Panc1 (cell line): Measurements from ENCODE around the gene PCMTD2. TPM values are rescaled to one million over a fixed set of nuclear protein-coding genes. Genes with fewer than 3 reads are reported as not detected.
A peak's percentile ranks its signal among the peaks of the same experiment; 100 is the strongest.

Experiments used
- ATAC-seq: fragments of 200-7000 bp; cut with Tn5 transposase; 2 replicates; pipeline ENCODE4 v1.9.1; 2020; ENCODE audit warnings: mild to moderate bottlenecking, moderate library complexity
- BruUV-seq: library from RNA; stranded (reverse); fragments of 400-500 nt; replicated peaks from 2 replicates; lab custom pipeline; 2021; lab: Mats Ljungman, UMichigan
- CTCF ChIA-PET: fragments of 300-600 bp; sonication (Branson Sonifier 250); formaldehyde crosslinking; loops from one replicate; lab custom pipeline; 2022; ENCODE audit warnings: antibody characterized with exemption; lab: Charles Lee
- POLR2A ChIA-PET: fragments of 300-600 bp; sonication (Branson Sonifier 250); formaldehyde crosslinking; loops from one replicate; lab custom pipeline; 2022; ENCODE audit warnings: antibody characterized with exemption; lab: Charles Lee
- DNase-seq: peaks from one replicate; pipeline ENCODE4 v3.0.0-alpha.2; 2010; ENCODE audit warnings: low read depth, low spot score
- H3K27ac ChIP-seq: 2 replicates; pipeline ENCODE4 v1.5.1; 2011; ENCODE audit warnings: mild to moderate bottlenecking, low read length, inconsistent platforms
- H3K27me3 ChIP-seq: fragments of 200-500 bp; sonication (Bioruptor generic); 2 replicates; pipeline ENCODE4 v1.6.0; 2014; ENCODE audit warnings: low read length, inconsistent platforms; ENCODE audit not compliant: control insufficient read depth, insufficient read depth
- H3K36me3 ChIP-seq: fragments of 200-500 bp; sonication (Bioruptor generic); 2 replicates; pipeline ENCODE4 v1.5.1; 2014; ENCODE audit warnings: inconsistent platforms, mild to moderate bottlenecking, low read length, moderate library complexity; ENCODE audit not compliant: control insufficient read depth, insufficient read depth
- H3K4me1 ChIP-seq: 2 replicates; pipeline ENCODE4 v1.5.1; 2011; ENCODE audit warnings: inconsistent platforms, mild to moderate bottlenecking, low read length, moderate library complexity; ENCODE audit not compliant: control insufficient read depth, insufficient read depth
- H3K4me3 ChIP-seq, 2 experiments: 2 replicates each; pipeline ENCODE4 v1.5.1; 2011 to 2012; ENCODE audit warnings: low read depth in 2 of 2, low read length in 2 of 2, mild to moderate bottlenecking in 2 of 2, inconsistent platforms in 1 of 2, moderate library complexity in 1 of 2
- H3K9me3 ChIP-seq: fragments of 200-500 bp; sonication (Bioruptor generic); 2 replicates; pipeline ENCODE4 v1.5.1; 2014; ENCODE audit warnings: low read depth, mild to moderate bottlenecking, inconsistent platforms, low read length, moderate library complexity; ENCODE audit not compliant: control insufficient read depth, insufficient read depth
- POLR2AphosphoS5 ChIP-seq: IDR thresholded peaks from 2 replicates; pipeline ENCODE4 v1.6.1; 2012; ENCODE audit warnings: mild to moderate bottlenecking, low read depth, low read length, moderate library complexity
- SIN3A ChIP-seq: IDR thresholded peaks from 2 replicates; pipeline ENCODE4 v1.6.1; 2012; ENCODE audit warnings: low read depth, mild to moderate bottlenecking, low read length, moderate library complexity, borderline replicate concordance; ENCODE audit not compliant: insufficient read depth
- TCF7L2 ChIP-seq: IDR thresholded peaks from 2 replicates; pipeline ENCODE4 v1.6.1; 2011; ENCODE audit warnings: mild to moderate bottlenecking, low read depth, low read length, inconsistent platforms
- in situ Hi-C: cut with HindIII; loops from 2 replicates; pipeline ENCODE4 v1.10.0; 2016; ENCODE audit warnings: low sequenced_read_pairs, low pct_unique_long_range_greater_than_20kb
- intact Hi-C: fragments of 100-400 bp; cut with micrococcal nuclease; formaldehyde crosslinking; loops from one replicate; pipeline ENCODE4 v1.10.0; 2022; ENCODE audit not compliant: unreplicated experiment
- total RNA-seq: library from RNA; stranded (reverse); gene quantifications from one replicate; pipeline ENCODE4 v1.2.1, GENCODE V29; 2021; ENCODE audit not compliant: unreplicated experiment
- TF ChIP-seq, protein P1 (sequence below), 2 experiments: IDR thresholded peaks; 2 replicates each; pipeline ENCODE4 v1.6.1; 2011 to 2012; ENCODE audit warnings: low read depth in 2 of 2, control low read depth in 1 of 2, low read length in 1 of 2, mild to moderate bottlenecking in 1 of 2, moderate library complexity in 1 of 2; ENCODE audit not compliant: insufficient read depth in 1 of 2
- TF ChIP-seq, protein P2 (sequence below): fragments of 450-650 bp; IDR thresholded peaks from 2 replicates; pipeline ENCODE4 v1.5.1; 2017; ENCODE audit warnings: mild to moderate bottlenecking

Gene PCMTD2
- total RNA-seq, 1 experiment from 2014 or later = 35.0 TPM

DNA sequence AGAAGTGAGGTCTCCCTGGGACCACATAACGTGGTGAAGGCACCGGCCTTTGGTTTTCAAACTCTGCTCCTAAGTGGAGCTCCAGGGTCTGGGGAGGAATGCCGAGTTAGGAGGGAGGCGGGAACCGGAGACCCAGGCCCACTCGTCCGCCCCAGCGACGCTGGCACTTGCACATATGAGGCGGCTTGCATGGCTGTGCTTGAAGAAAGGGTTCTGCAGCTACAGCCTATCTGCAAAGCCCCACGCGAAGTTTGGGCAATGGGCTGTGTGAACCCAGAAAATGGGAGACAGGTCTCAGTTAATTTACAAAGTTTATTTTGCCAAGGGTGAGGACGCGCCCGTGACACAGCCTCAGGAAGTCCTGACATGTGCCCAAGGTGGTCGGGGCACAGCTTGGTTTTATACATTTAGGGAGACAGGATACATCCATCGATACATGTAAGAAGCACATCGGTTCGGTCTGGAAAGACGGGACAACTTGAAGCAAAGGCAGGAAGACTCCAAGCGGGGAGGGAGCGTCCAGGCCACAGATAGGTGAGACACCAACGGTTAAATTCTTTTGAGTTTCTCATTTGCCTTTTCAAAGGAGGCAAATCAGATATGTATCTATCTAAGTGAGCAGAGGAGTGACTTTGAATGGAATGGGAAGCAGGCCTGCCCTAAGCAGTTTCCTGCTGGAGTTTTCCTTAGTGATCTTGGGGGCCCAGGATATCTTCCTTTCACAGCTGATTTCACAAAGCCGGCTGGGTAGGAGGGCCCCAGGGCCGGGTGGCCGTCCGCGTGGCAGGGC, 782 bp upstream of the PCMTD2 start:
- peaks cover 3% of the 10 kb centered on the region; the same call in 1 of the 2 replicates for H3K36me3 ChIP-seq
- H3K4me3 ChIP-seq = peak overlapping the region; percentile 65 to 86
- ChIA-PET CTCF (no interaction called here), POLR2A (no interaction called here)
- BruUV-seq = no TSS peak
- intact Hi-C loops (no loop called here), in situ Hi-C loops (no loop called here)
- peaks cover 11% of the 10 kb centered on the region for H3K4me1 ChIP-seq
- peak overlapping the region; percentile 88 for H3K27ac ChIP-seq
- DNase-seq (no peak), ATAC-seq (peak; percentile 34)
- no peaks in the 10 kb centered on the region for H3K9me3 ChIP-seq
- H3K27me3 ChIP-seq = peaks cover 8% of the 10 kb centered on the region; the same call in 1 of the 2 replicates
- TF ChIP-seq, protein P1, sequence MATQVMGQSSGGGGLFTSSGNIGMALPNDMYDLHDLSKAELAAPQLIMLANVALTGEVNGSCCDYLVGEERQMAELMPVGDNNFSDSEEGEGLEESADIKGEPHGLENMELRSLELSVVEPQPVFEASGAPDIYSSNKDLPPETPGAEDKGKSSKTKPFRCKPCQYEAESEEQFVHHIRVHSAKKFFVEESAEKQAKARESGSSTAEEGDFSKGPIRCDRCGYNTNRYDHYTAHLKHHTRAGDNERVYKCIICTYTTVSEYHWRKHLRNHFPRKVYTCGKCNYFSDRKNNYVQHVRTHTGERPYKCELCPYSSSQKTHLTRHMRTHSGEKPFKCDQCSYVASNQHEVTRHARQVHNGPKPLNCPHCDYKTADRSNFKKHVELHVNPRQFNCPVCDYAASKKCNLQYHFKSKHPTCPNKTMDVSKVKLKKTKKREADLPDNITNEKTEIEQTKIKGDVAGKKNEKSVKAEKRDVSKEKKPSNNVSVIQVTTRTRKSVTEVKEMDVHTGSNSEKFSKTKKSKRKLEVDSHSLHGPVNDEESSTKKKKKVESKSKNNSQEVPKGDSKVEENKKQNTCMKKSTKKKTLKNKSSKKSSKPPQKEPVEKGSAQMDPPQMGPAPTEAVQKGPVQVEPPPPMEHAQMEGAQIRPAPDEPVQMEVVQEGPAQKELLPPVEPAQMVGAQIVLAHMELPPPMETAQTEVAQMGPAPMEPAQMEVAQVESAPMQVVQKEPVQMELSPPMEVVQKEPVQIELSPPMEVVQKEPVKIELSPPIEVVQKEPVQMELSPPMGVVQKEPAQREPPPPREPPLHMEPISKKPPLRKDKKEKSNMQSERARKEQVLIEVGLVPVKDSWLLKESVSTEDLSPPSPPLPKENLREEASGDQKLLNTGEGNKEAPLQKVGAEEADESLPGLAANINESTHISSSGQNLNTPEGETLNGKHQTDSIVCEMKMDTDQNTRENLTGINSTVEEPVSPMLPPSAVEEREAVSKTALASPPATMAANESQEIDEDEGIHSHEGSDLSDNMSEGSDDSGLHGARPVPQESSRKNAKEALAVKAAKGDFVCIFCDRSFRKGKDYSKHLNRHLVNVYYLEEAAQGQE (IDR thresholded peaks at IDR 0.05; ENCODE audit: insufficient read depth in 1 of 2, low read depth in 2 of 2, low read length in 1 of 2) = no peak
- TF ChIP-seq TCF7L2 (no peak), POLR2AphosphoS5 (no peak), SIN3A (no peak)
- TF ChIP-seq, protein P2, sequence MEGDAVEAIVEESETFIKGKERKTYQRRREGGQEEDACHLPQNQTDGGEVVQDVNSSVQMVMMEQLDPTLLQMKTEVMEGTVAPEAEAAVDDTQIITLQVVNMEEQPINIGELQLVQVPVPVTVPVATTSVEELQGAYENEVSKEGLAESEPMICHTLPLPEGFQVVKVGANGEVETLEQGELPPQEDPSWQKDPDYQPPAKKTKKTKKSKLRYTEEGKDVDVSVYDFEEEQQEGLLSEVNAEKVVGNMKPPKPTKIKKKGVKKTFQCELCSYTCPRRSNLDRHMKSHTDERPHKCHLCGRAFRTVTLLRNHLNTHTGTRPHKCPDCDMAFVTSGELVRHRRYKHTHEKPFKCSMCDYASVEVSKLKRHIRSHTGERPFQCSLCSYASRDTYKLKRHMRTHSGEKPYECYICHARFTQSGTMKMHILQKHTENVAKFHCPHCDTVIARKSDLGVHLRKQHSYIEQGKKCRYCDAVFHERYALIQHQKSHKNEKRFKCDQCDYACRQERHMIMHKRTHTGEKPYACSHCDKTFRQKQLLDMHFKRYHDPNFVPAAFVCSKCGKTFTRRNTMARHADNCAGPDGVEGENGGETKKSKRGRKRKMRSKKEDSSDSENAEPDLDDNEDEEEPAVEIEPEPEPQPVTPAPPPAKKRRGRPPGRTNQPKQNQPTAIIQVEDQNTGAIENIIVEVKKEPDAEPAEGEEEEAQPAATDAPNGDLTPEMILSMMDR = no peak

DNA sequence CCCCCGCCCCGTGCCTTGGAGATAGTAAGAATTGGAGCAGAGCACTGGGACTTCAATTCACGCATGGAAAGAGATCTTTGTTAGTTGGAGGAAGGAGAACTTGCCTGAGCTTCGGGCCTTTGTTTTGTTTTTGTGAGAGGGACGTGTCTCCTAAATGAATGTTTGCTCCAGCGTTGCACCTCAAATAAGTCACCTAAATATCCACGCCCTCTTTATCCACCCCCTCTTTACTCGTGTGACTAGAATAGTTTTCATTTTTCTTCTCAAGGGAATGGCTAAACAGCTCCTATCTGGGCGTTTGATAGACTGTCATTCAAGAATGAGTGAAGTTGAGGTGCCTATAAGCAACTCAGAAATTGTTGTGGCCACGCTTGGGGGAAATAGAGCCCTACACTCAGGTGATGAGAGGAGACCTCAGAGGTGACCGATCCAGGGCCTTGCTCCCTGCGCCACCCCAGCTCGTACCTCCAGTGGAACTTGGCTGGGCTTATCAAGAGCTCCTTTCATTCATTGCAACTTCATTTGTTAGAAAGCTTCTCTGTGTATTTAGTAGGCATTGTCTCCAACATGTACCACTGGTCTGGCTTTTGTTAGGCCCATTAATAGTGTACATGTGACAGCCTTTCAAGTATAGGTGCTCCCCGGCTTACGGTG, 861 bp downstream of the PCMTD2 start:
- ATAC-seq (no peak), DNase-seq (no peak)
- in situ Hi-C loops (no loop called here), intact Hi-C loops (no loop called here)
- BruUV-seq = no TSS peak
- Histone ChIP-seq H3K4me1 (peaks cover 11% of the 10 kb centered on the region), H3K9me3 (no peaks in the 10 kb centered on the region), H3K4me3 (peak overlapping the region; percentile 75 to 86), H3K27me3 (no peaks in the 10 kb centered on the region), H3K27ac (peak overlapping the region; percentile 82), H3K36me3 (peaks cover 3% of the 10 kb centered on the region; the same call in 1 of the 2 replicates)
- POLR2A ChIA-PET = no interaction called here
- TF ChIP-seq SIN3A (no peak), TCF7L2 (no peak), POLR2AphosphoS5 (no peak)
- TF ChIP-seq, protein P1 (IDR thresholded peaks at IDR 0.05; ENCODE audit: insufficient read depth in 1 of 2, low read depth in 2 of 2, low read length in 1 of 2) = no peak
- TF ChIP-seq, protein P2 = no peak
- CTCF ChIA-PET = interaction anchor here (0.8 kb wide), 1 partner anchor 54 kb away, joined by 6 read pairs; no protein-coding TSS in a partner anchor
